Measurements from ENCODE around the gene NTN1. TPM values are rescaled to one million over a fixed set of nuclear protein-coding genes. Genes with fewer than 3 reads are reported as not detected.

Gene NTN1
- total RNA-seq, 1 experiment from 2014 or later, result 4.2 TPM

GRCh38 chr17:9189870-9190269 lies 168.6 kb downstream of the NTN1 start:
- TF ChIP-seq ZBTB33 (IDR thresholded peaks at IDR 0.05; ENCODE audit: extremely low read depth, insufficient replicate concordance, low read length) (no peak), SIN3A (IDR thresholded peaks at IDR 0.05; ENCODE audit: low read depth) (no peak), ZNF274 (IDR thresholded peaks at IDR 0.05; ENCODE audit: low read depth, low read length) (no peak), TCF7L2 (IDR thresholded peaks at IDR 0.05; ENCODE audit: borderline replicate concordance, extremely low read depth, insufficient read depth, insufficient read length) (no peak), CBX3 (IDR thresholded peaks at IDR 0.05; ENCODE audit: low read depth) (no peak), ATF3 (IDR thresholded peaks at IDR 0.05) (no peak), POLR2A (IDR thresholded peaks at IDR 0.05; ENCODE audit: borderline replicate concordance, extremely low read depth, insufficient read depth, insufficient read length) (no peak), SP1 (IDR thresholded peaks at IDR 0.05; ENCODE audit: low read depth) (no peak), FOSL1 (IDR thresholded peaks at IDR 0.05; ENCODE audit: low read depth) (no peak), EZH2 (IDR thresholded peaks at IDR 0.05) (no peak), POLR2AphosphoS5 (IDR thresholded peaks at IDR 0.05; ENCODE audit: low read depth, low read length) (no peak), EZH2phosphoT487 (IDR thresholded peaks at IDR 0.05; ENCODE audit: borderline replicate concordance) (no peak), RAD21 (IDR thresholded peaks at IDR 0.05; ENCODE audit: low read depth) (no peak)
- Histone ChIP-seq H3K4me1 (ENCODE audit: control insufficient read depth in 1 of 2, insufficient read depth in 2 of 2, low read length in 2 of 2) (peaks cover 0 to 2% of the 10 kb centered on the region in 2 experiments; a peak in 1 of 4 replicates), H3K9ac (ENCODE audit: low read length) (no peak overlapping the region), H3K9me3 (ENCODE audit: control insufficient read depth in 1 of 2, insufficient read depth in 1 of 2, low read depth in 1 of 2, low read length in 2 of 2) (no peaks in the 10 kb centered on the region), H3K79me2 (ENCODE audit: insufficient read depth, low read length) (no peaks in the 10 kb centered on the region), H4K20me1 (ENCODE audit: insufficient read depth) (no peaks in the 10 kb centered on the region), H2AFZ (ENCODE audit: low read depth, low read length, poor library complexity, severe bottlenecking) (no peak overlapping the region), H3K9me2 (ENCODE audit: insufficient read depth) (no peaks in the 10 kb centered on the region), H3K4me2 (ENCODE audit: low read length) (no peak overlapping the region), H3K27ac (ENCODE audit: low read depth, low read length) (no peak overlapping the region), H3K4me3 (replicated peaks in 1 of 2; ENCODE audit: low read depth in 1 of 2, low read length in 2 of 2) (no peak overlapping the region), H3K27me3 (ENCODE audit: insufficient read depth, low read length) (no peaks in the 10 kb centered on the region), H3K36me3 (ENCODE audit: control insufficient read depth in 1 of 2, insufficient read depth in 2 of 2, low read length in 2 of 2) (no peaks in the 10 kb centered on the region)
- DNase-seq (ENCODE audit: low read depth, low spot score) (no peak), ATAC-seq (no peak)
- BruUV-seq (replicated peaks), result no TSS peak
- POLR2A ChIA-PET, result no interaction called here
- CTCF ChIA-PET, result no interaction called here
- intact Hi-C loops (cut with micrococcal nuclease), result no loop called here
- RAD21 ChIA-PET (ENCODE audit: low non-redundant PET in 1 of 2, low total read pairs in 2 of 2, uncharacterized antibody in 2 of 2, unreplicated experiment in 2 of 2), result no interaction called here

Measured in HCT116 (cell line).